GM21717 (cell line): ENCODE data around the gene TRRAP.

Experiments used
- ATAC-seq: cut with Tn5 transposase; IDR thresholded peaks from one replicate; pipeline ENCODE4 v1.9.1; 2021; ENCODE audit warnings: mild to moderate bottlenecking, moderate library complexity; ENCODE audit not compliant: unreplicated experiment

Gene TRRAP

GRCh38 chr7:99021941-99022560, 143.7 kb downstream of the TRRAP start:
- no peak for ATAC-seq

- no peak for ATAC-seq
Observed at GRCh38 chr7:99024066-99024465, 145.7 kb downstream of the TRRAP start.

DNA sequence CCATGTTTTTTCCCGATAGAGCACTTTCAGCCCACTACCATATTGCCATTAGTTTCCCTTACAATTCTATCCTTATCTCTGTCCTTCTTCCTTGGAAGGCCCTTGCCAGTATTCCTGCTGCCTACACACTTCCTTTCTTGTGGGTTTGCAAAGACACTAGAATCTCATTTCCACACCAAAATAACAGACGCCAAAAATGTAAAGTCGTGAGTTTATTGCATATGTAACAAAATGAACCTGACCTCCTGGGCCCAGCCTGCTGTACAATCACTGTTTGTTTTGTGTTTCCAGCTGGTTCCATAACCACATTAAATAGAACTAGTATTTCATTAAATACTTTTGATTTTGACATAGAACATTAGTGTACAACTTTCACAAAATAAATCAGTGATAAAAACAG, 148.9 kb downstream of the TRRAP start:
- no peak for ATAC-seq

DNA sequence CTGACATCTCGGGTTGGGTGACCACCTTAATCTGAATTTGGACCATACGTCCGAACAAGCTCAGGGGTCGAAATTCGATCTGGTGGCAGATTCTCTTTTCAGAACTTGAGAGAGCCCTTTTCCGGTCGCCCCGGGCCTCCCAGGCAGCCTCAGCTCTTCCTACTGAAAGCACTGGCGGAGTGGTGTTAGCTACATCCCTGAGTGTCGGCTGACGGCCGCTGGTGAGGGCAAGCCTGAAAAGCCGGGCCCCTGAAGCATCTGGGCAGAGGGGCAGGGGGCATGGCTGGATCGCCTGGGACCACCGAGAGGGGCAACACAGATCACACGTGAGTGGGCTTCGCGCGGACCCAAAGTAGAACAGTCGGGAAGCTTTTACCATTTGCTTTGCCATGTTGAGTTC, 149.5 kb downstream of the TRRAP start:
- ATAC-seq, result no peak

DNA sequence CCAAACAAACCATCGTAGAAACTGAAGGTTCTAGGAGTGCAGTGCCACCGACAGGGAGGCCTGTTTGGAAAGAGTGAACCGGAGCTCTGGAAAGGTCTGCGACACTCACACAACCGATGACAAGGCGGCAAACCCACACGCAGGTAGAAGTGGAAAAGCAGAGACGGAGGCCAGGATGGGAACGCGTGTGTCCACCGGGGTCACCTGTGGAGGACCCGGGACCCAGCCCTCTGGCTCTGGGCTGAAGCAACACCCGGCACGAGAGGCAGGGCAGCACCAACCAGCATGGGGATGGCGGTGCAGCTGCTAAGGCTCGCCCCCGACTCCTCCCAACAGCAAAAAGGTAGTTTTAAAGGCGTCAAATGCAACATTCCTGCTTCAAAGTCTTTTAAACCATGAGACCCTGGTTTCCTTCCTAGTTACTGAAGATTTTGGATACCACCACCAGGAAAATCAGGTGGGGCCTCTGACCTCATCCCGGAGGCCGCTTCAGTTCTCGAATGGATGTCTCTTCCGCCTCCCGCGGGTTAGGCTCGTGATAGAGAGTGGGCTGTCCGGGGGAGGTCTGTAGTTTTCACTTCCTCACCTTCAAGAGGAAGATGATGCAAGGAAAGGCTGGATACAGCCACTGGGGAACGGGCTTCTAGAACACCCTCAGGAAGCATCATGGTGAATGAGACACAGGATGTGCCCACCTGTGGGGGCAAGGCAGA, 150.1 kb downstream of the TRRAP start:
- no peak for ATAC-seq

GRCh38 chr7:99029466-99030435, 151.4 kb downstream of the TRRAP start:
- ATAC-seq, result no peak

GRCh38 chr7:99030457-99030856, 152.1 kb downstream of the TRRAP start:
- ATAC-seq, result no peak

GRCh38 chr7:99030951-99031350, 152.6 kb downstream of the TRRAP start:
- ATAC-seq, result no peak

- ATAC-seq, result no peak
Observed at GRCh38 chr7:99031496-99031895, 153.2 kb downstream of the TRRAP start.

DNA sequence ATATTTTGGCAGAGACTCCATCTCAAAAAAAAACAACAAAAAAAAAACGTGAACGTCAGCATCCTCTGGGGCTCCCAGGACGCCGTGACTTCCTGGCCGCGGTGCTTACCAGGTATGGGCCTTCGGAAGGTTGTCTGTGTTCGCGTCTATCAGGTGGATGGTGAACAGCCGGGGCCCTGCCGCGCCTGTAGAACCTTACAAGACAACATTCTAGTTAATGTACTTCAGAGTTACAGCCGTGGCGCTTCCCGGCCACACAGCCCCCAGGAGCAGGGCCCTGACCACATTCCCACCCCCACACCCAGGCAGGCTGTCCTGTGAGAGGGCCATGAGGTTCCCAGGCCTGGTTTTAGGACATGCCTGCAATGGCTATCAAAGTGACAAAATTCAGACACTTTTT, 154.6 kb downstream of the TRRAP start:
- no peak for ATAC-seq

- ATAC-seq, result no peak
Observed at GRCh38 chr7:99033765-99034164, 155.4 kb downstream of the TRRAP start.

- no peak for ATAC-seq
Observed at GRCh38 chr7:99034932-99035722, 156.8 kb downstream of the TRRAP start.

GRCh38 chr7:99035723-99036545, 157.6 kb downstream of the TRRAP start:
- ATAC-seq, result no peak

- no peak for ATAC-seq
Observed at GRCh38 chr7:99036546-99037111, 158.3 kb downstream of the TRRAP start.

- no peak for ATAC-seq
Observed at GRCh38 chr7:99037327-99037940, 159.1 kb downstream of the TRRAP start.

- no peak for ATAC-seq
Observed at GRCh38 chr7:99038086-99038855, 159.9 kb downstream of the TRRAP start.

- no peak for ATAC-seq
Observed at GRCh38 chr7:99039384-99039891, 161.1 kb downstream of the TRRAP start.
